HG03558 (cell line): Measurements from ENCODE around the gene SYNM.

Experiments used
- ATAC-seq: cut with Tn5 transposase; IDR thresholded peaks from one replicate; pipeline ENCODE4 v1.9.1; 2021; ENCODE audit warnings: moderate number of reproducible peaks; ENCODE audit not compliant: unreplicated experiment; ENCODE audit errors: extremely low read depth

Gene SYNM

DNA sequence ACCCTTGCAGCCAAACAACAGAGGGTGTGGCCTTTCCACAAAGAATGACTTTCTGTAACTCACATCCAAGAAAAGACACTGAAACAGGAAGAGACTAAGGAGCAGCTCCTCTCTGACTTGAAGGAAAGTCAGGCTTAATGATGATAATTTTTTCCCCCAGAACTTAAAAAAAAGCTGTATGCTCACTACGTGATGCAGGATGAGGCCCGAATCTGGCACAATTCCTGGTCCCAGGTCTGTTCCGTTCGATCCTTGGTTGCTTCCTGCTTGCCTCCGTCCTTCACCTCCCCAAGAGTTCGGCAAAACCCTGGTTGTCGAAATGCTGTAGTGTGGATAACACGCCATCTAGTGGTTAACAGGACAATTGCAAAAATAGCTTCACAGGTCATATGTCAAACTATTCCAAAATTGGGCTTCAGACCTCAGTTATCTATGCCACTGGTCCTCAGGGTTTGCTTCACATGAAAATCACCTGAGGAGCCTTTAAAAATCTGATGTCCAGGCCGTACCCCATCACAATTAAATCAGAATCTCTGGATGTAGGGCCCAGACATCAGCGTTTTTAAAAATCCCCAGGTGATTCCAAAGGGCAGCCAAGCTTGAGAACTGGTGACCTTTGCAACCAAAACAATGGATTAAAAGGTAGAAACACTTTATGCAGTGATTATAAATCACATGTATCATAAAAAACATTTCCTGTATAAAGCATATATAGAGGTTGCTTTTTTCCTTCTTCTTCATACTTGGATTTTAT is 28.1 kb upstream of the SYNM start:
- peak; percentile 84 for ATAC-seq

DNA sequence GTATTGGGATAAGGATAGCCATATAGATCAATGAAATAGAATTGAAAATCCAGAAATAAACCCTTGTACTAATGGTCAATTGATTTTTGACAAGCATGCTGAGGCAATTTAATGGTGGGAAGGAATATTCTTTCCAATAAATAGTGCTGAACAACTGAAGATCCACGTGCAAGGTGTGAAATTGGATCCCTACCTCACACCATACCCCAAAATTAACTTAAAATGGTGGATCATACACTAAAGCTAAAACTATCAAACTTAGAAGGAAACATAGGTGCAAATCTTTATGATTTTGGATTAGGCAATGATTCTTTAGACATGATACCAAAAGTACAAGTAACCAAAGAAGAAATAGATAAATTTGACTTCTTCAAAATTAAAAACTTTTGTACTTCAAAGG is 22.1 kb upstream of the SYNM start:
- no peak for ATAC-seq

DNA sequence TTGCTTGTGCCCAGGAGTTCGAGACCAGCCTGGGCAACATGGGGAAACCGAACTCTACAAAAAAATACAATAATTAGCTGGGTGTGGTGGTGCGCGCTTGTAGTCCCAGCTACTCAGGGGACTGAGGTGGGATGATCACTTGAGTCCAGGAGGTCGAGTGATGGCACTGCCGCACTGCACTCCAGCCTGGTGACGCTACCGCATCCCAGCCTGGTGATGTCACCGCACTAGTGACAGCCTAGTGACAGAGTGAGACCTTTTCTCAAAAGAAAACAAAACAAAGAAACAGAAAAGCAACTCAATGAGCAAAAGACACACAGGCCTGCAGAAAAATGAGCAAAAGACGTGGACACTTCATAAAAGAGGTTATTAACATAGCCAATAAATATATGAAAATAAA is 19.9 kb upstream of the SYNM start:
- ATAC-seq: no peak

DNA sequence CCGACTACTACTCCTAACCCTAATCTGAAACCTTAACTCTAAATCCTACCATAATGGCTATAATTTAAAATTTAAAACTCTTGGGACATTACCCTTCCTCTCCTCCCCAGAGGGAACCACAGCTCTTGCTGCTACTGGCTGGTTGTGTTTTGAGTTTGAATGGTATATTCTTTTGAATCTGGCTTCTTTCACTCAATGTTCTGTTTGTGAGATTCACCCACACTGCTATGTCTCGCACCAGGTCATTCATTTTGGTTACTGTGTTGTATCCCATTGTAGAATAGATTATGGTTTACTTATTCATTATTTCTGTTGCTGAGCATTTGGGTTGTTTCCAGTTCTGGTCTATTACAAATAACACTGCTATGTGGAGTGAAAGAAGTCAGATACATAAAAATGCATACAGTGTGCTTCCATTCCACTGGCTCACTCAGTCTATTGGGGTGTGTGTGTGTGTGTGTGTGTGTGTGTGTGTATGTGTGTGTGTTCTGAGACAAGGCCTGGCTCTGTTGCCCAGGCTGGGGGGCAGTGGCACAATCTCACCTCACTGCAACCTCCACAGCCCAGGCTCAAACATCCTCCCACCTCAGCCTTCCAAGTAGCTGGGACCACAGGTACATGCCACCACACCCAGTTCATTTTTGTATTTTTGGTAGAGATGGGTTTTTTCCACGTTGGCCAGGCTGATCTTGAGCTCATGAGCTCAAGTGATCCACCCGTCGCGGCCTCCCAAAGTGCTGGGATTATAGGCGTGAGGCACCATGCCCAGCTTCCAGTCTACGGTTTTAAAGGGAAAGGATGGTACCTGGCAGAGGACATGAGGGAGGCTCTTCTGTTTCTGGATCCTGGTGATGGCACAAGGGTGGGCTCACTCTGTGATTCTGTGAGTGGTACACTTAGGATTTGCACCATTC is 19.2 kb upstream of the SYNM start:
- no peak for ATAC-seq

DNA sequence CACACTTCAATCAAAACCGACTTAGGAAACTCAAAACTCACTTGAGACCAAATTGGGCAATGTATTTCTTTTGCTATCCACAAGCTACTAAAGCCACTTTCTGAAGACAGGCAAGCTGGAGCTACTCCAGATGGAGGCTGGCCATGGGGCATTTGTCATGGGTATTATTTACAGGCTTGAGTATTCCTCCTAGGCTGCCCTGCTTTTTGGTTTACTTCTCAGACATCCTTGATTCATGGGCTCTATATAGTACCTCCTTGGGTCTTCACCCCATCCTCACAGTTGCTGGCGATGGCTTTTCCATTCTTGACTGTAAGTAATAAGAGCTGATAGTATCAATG is 18.6 kb upstream of the SYNM start:
- no peak for ATAC-seq

DNA sequence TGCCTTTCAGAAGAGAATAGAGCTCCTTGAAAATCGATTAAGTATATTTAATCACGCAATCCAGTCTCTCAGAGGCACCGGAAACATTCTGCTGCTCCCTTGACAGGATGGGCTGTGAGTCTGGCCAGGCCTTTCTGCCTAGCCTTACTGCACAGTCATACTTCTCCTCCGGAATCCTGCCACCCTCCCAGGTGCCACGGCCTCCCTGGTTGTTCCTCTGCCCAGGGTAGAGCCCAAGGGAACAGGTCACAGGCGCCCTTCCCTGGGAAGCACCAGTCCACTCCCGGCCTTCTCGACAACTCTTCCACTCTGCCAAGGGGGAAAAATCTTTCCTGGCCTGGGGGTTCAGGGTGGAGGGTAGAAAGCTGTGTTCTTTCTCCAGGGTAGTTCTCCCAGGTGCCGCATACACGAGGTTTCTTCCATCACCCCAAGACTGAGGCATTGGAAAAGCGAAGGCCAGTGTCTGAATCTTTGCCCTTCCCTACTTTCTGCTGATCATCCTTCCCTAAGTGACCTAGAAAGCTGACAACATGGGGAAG is 17.4 kb upstream of the SYNM start:
- ATAC-seq: no peak

DNA sequence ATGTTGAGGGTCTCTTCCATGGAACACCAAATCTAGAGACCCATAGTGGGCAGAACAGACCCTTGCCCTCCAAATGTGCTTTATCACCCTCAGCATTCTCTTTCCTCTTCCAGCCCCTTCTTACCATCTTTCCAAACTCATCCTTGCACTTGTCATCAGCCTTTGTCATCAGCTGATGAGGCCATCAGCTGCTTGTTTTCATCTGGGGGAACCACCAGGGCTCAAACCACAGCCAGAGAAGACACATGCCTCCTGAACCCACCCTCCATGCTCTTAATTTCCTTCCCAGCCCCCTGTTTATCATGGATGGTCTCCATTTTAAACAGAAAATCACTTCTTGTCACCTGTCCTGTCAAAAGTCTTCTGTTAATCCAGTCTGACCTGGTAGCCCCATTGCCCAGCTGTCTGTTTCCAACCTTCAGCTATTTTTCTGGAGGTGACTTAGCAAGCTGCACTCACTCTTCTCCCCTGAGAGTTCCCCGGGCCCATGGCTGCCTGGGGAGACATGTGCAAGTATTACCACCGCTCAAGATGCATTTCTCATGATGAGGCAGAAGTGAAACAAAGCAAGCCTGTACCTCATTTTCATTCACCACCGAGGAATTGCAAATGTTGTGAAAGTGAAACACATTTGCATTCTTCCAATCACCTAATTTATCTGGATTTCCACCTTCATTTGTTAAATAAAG is 14.7 kb upstream of the SYNM start:
- peak; percentile 99 for ATAC-seq

DNA sequence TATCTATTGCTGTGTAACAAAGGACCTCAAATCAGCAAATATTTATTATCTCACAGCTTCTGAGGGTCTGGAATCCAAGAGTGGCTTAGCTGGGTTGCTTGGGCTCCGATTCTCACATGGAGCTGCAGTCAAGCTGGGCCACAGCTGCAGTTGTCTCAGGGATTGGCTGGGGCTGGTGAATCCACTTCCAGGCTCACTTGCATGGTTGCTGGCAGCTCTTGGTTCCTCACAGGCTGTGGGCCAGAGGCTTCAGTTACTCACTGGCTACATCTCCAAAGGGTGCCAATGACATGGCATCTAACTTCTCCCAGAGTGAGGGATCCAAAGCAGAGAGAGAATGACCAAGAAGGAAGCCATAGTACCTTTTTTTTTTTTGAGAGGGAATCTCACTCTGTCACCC is 13.9 kb upstream of the SYNM start:
- no peak for ATAC-seq

DNA sequence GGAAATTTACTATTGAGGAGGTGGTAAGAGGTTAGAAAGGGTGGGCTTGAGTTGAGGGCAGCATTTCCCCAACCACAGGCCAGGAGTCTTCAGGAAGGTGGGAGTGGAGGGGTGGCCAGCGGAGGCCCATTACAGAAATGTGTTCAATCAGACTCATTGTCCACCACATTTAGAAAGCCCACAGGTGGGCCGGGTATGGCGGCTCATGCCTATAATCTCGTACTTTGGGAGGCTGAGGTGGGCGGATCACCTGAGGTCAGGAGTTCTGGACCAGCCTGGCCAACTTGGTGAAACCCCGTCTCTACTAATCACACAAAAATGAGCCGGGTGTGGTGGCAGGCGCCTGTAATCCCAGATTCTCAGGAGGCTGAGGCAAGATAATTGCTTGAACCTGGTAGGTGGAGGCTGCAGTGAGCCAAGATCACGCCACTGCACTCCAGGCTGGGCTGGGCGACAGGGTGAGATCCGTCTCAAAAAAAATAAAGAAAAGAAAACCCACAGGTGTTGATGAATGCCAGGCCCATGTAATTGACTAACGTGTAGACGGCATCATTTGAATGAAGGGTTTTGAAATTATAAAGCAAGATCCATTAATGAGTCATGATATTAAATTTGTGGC is 12.2 kb upstream of the SYNM start:
- ATAC-seq: no peak

DNA sequence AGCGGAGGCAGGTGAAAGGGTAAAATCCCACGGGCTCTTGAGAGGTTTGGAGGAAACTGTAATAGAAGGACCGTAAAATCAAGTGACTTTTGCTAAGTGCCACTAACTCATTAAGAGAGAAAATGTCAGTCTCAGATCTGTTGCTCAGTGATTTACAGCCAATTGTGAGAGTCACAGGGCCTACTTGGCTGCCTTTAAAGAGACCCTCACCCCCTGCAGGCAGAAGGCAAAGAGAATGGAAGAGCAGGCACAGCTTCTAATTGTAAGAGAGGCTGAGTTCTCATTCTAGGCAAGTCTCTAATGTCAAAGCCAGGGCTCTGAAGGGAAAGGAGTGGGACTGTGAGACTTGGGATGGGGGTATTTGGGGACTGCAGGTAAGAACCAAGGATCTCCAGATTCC is 9.3 kb upstream of the SYNM start:
- no peak for ATAC-seq

DNA sequence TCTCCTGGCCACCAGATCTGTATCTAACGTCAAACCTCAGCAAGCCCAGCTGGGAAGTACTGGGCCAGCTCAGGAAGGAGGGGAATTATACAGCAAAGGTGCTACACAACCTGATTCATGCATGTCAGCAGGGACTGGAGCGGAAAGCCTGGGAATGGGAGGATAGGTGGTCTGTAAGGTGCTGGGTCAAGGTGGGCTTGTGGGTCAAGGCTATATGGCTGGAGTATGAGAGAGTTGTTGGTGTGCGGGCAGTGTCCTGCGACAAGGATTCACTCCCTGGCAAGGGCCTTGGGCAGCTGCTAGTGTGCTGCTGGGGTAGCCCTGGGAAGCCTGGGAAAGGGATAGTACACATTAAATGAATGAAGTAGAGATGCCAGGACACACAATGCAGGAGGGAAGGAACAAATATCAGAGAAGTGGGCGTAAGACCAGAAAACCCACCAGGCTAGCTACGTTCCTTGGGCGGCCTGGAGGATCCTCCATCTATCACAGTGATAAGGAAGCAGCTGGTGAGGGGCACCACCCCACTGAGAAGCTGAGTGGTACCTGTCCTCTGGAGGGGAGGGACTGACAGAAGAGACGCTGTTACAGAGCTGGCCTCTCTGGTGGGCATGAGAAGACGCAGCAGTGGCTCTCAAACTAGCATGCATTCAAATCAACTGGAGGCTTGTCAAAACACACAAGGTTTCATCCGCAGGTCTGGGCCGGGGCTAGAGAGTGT is 8.5 kb upstream of the SYNM start:
- ATAC-seq: no peak

DNA sequence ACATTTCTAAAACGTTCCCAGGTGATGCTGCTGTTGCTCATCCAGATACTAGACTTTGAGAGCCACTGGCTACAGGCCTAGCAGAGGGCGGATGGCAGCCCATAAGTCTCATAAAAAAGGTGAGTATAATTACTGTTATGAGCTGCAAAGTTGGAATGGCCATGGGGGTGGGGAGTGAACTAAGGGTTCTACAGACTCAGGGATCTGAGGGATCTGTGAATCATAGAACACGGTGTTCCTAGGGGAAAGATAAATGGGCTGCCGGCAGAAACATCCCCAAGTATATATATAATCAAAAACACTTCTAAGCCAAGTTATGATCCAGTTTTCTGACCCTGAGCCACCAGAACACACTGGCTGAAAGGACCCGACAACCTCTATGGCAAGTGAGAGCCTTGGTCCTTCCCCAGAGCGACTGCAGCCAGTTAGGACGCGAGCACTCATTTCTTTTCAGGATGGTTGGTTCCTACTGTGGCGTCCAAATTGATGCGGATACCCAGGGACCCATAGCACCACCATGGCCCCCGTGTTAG is 7.9 kb upstream of the SYNM start:
- ATAC-seq: no peak

DNA sequence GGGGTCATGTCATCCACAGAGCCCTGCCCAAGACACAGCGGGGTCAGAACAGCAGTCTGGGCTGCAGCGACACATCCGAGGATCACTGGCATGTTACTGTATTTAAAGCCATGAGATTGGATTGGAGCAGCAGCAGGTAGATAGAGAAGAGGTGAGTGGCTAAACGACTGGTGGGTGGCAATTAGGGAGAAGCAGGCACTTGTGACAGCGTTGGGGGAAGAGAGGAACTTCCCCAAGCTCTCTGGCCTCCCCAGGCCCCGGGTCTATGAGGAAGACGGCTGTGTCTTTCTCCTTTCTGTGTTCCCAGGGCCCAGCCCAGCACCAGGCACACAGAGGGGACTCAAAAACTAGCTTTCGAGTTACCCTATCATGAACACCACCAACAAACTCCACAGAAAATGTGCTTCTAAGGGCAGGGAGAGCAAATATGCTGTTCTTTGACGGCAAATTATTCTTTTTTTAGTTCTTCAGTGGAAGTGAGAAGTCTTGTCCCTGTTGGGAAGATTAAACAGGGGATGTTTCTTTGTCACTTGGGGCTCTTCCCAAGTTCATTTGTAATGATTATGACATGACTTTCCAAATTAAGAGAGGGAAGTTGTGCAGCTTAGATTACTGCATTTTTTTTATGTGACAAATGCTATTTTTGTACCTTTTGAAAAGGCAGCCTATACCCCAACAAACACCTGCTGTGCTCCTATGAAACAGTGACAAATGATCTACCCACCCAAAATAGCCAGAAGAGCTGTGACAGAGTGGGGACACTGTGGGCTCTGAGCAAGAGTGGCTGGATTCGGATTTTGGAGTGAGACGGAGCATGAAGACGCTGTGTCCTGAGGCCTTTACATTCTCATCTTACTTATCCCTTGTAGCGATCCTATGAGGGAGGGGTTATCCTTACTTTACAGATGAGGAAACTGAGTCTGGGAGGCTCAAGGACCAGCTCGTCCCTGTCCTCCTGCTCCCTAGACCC is 7.2 kb upstream of the SYNM start:
- ATAC-seq: no peak

DNA sequence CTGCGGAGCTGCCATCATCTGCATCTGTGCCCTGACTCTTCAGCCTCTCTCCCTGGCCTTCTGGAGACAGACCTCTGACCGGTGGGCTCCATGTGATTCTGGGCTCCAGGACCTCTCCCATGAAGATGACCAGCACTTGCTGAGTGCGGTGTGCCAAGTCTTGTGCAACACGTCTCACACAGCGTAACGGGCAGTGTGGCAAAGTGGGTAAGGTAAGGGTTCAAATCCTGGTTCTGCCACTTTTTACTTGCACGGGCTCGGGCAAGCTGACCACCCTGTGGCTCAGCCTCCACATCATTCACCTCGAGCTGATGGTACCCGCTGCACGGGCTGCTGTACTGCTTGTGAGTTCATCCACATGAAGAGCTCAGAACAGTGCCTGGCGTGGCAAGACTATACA is 6.5 kb upstream of the SYNM start:
- ATAC-seq: no peak

DNA sequence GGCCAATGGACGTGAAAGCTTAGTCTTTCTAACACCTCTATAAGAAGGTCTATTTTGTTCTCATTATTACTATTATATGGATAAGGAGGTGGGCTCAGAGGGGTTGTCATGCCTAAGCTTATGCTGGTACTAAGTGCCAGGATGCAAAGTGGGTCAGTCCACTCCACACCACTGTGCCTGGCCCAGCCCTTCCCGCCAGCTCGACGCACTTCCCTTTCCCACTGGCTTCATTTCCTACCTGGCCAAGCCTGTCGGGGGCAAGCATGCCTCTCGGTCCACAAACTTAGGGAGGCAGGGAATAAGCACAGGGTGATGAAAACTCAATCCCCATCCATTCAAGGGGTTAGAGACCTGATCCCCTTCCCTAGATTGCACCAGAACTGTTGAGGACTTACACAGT is 5.9 kb upstream of the SYNM start:
- ATAC-seq: no peak

DNA sequence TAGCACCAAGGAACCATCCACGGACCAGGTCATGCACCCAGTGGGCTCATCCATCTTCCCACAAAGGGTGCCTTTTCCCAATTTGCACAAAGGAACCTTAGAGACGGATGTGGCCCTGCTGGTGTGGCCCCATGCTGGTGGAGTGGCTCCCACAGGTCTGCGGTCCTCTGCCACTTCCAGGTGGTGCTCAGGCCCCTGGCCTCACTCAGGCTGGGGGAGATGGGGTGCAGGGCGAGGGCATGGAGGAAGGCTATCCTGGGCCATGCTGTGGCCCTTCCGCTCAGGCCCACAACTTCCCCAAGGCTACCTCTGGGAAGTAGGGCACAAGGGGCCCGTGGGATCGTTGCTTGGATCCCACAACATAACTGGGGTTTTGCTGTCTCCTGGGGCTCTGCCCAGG is 5.2 kb upstream of the SYNM start:
- ATAC-seq: no peak

DNA sequence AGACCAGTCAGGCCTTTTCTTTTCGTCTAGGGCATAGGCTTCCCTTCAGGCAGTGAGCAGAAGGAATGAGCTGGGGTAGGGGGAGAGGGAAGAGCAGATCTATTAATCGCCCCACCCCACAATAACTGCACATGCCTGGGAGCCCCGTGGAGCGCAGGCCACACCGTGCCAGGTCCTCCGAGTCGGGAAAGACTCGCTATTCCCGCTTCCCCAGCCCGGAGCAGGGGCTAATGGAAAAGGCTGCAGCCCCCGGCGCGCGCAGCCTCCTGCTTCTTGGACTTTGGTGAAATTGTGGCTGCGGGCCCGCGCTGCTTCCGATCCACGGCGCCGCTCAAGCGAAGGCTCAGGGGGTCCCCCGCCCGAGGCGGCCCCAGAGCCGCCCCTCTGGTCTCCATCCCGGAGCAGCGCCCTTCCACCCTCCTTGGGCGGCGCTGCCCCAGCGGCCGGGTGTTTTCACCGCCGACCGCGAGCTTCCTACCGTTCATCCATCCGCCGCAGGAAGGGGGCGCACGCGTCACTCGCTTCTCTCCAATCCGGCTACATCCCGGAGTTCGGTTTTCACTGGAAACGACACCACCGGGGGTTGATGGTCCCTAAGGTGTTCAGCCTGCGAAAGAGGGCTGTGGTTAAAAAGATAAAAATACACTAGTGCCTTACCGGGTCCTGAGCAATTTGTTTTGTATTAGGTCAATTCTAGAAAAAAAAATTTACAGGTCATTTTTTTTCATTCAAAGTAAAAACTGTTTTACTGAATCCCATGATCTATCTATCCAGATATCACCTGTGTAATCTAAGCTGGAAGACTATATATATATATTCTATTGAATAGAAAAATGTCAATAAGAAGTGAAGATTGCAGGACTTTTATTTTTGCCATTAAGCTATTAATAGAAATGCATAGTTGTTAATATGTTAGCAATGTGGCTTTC is 4.4 kb upstream of the SYNM start:
- no peak for ATAC-seq
